ENCODE measurements around the gene NEIL1. TPM values are rescaled to one million over a fixed set of nuclear protein-coding genes. Genes with fewer than 3 reads are reported as not detected.
"Not testable (repeated sequence)": the region's sequence is repeated elsewhere in the genome, so short reads cannot be mapped to it uniquely, and the experiment has no call there.

The NEIL1 gene
- total RNA-seq, 1 donor = 3.6 TPM

GRCh38 chr15:75313116-75313845 is 33.6 kb upstream of the NEIL1 start:
- no peak overlapping the region for H2AFZ ChIP-seq (ENCODE audit: low read length)
- DNase-seq (ENCODE audit: insufficient read length, low spot score, missing footprints) = no peak
- peaks cover 20% of the 10 kb centered on the region for H3K27me3 ChIP-seq (ENCODE audit: insufficient read depth, low read length)
- TF ChIP-seq CTCF (IDR thresholded peaks at IDR 0.05; ENCODE audit: extremely low read depth, low read depth, low read length) = no peak
- H3K4me3 ChIP-seq (ENCODE audit: insufficient read depth, low read length) = no peak overlapping the region
- no peaks in the 10 kb centered on the region for H3K9me3 ChIP-seq (ENCODE audit: low read depth, low read length)
- no peaks in the 10 kb centered on the region for H3K4me1 ChIP-seq (ENCODE audit: insufficient read depth, low read length)
- no peaks in the 10 kb centered on the region for H3K36me3 ChIP-seq (ENCODE audit: insufficient read depth, low read length)
- no peak overlapping the region for H3K4me2 ChIP-seq (ENCODE audit: insufficient read depth, low read length)
- no peaks in the 10 kb centered on the region for H4K20me1 ChIP-seq (ENCODE audit: insufficient read depth, low read length)
- no peaks in the 10 kb centered on the region for H3K79me2 ChIP-seq (ENCODE audit: insufficient read depth, low read length)
- no peak overlapping the region for H3K27ac ChIP-seq (ENCODE audit: low read depth, low read length)

DNA sequence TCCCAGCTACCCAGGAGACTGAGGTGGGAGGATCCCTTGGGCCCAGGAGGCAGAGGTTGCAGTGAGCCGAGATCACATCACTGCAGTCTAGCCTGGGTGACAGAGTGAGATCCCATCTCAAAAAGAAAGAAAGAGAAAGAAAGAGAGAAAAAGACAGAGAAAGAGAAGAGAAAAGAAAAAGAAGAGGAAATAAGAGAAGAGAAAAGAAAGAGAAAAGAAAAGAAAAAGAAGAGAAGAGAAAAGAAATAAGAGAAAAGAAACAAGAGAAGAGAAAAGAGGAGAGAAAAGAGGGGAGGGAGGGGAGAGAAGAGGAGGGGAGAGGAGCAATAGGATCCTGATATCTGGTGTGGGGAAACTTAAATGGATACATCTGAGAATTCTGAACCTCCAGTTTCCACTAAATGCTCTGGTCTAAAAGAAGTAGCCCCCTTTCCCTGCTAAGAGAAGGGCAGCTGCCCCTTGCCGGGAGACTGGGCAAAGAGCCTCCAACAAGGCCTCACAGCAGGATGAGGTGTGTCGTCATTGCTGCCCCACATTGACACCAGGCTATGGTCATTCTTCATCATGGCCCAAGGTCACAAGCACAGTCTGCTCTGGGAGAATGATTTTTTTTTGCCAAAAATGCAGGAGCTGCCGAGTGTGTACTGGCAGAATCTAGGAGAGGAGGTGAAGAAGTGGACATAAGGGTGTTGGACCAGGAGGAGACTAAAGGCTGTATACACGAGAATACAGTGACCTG is 32.1 kb upstream of the NEIL1 start:
- no peak overlapping the region for H3K4me3 ChIP-seq (ENCODE audit: insufficient read depth, low read length)
- no peak for DNase-seq (ENCODE audit: insufficient read length, low spot score, missing footprints)
- H3K79me2 ChIP-seq (ENCODE audit: insufficient read depth, low read length) = no peaks in the 10 kb centered on the region
- H2AFZ ChIP-seq (ENCODE audit: low read length) = no peak overlapping the region
- no peak overlapping the region for H3K27ac ChIP-seq (ENCODE audit: low read depth, low read length)
- no peaks in the 10 kb centered on the region for H3K9me3 ChIP-seq (ENCODE audit: low read depth, low read length)
- H3K4me1 ChIP-seq (ENCODE audit: insufficient read depth, low read length) = no peaks in the 10 kb centered on the region
- no peak overlapping the region for H3K4me2 ChIP-seq (ENCODE audit: insufficient read depth, low read length)
- H3K36me3 ChIP-seq (ENCODE audit: insufficient read depth, low read length) = no peaks in the 10 kb centered on the region
- H4K20me1 ChIP-seq (ENCODE audit: insufficient read depth, low read length) = no peaks in the 10 kb centered on the region
- H3K27me3 ChIP-seq (ENCODE audit: insufficient read depth, low read length) = peaks cover 14% of the 10 kb centered on the region
- TF ChIP-seq CTCF (IDR thresholded peaks at IDR 0.05; ENCODE audit: extremely low read depth, low read depth, low read length) = no peak

DNA sequence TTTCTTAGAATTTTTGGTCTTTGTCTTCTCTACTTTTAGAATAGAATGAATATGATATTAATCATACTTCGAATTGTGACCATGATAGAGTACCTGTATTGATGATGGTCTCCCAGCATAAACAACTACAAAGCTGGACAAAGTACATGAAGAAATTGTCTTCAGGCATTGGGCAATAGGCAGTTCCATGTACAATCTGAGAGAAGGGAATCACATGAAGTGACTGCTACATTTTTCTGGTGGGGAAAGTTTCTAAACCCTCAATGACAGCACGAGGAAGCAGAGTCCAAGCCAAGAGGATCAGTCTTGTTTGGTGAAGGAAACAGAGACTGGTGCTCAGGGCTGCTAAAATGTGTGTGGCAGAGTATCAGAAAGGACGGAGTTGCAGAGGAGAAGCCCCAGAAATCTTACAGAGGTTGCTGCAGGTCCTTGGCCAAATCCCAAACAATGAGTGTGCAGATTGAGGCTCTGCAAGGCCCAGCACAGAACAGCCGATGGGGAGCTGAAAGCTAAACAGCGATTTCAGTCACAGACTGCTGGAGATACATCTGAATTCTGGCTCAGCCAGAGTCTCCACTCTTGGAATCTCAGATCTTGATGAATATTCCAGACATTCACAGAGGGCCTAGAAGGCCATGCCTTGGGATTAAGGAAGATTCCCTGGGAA is 27.5 kb upstream of the NEIL1 start:
- not testable (repeated sequence) for H3K27me3 ChIP-seq (ENCODE audit: insufficient read depth, low read length); H3K79me2 ChIP-seq (ENCODE audit: insufficient read depth, low read length); H3K36me3 ChIP-seq (ENCODE audit: insufficient read depth, low read length); H2AFZ ChIP-seq (ENCODE audit: low read length); H3K4me1 ChIP-seq (ENCODE audit: insufficient read depth, low read length); H3K27ac ChIP-seq (ENCODE audit: low read depth, low read length); H3K9me3 ChIP-seq (ENCODE audit: low read depth, low read length); H4K20me1 ChIP-seq (ENCODE audit: insufficient read depth, low read length); H3K4me3 ChIP-seq (ENCODE audit: insufficient read depth, low read length); H3K4me2 ChIP-seq (ENCODE audit: insufficient read depth, low read length)
- peak; percentile 63 for DNase-seq (ENCODE audit: insufficient read length, low spot score, missing footprints)

GRCh38 chr15:75321711-75322110 is 25.1 kb upstream of the NEIL1 start:
- peaks cover 5% of the 10 kb centered on the region for H3K27me3 ChIP-seq (ENCODE audit: insufficient read depth, low read length)
- DNase-seq (ENCODE audit: insufficient read length, low spot score, missing footprints) = no peak
- no peak for TF ChIP-seq CTCF (IDR thresholded peaks at IDR 0.05; ENCODE audit: extremely low read depth, low read depth, low read length)

More at GRCh38 chr15:75321711-75322110, 25.1 kb upstream of the NEIL1 start:
- H3K4me1 ChIP-seq (ENCODE audit: insufficient read depth, low read length) = no peaks in the 10 kb centered on the region
- H3K4me3 ChIP-seq (ENCODE audit: insufficient read depth, low read length) = no peak overlapping the region
- H2AFZ ChIP-seq (ENCODE audit: low read length) = no peak overlapping the region
- H3K4me2 ChIP-seq (ENCODE audit: insufficient read depth, low read length) = no peak overlapping the region
- H3K27ac ChIP-seq (ENCODE audit: low read depth, low read length) = no peak overlapping the region
- no peaks in the 10 kb centered on the region for H3K36me3 ChIP-seq (ENCODE audit: insufficient read depth, low read length)
- no peaks in the 10 kb centered on the region for H4K20me1 ChIP-seq (ENCODE audit: insufficient read depth, low read length)
- H3K79me2 ChIP-seq (ENCODE audit: insufficient read depth, low read length) = no peaks in the 10 kb centered on the region
- H3K9me3 ChIP-seq (ENCODE audit: low read depth, low read length) = no peaks in the 10 kb centered on the region

All from osteoblast (primary cell).